ENCODE measurements around the gene PPP1R12C.

GRCh38 chr19:55088543-55089341 lies 28.7 kb downstream of the PPP1R12C start:
- TF ChIP-seq CTCF (IDR thresholded peaks at IDR 0.05) = peak; percentile 17 to 93 (median 47)
- TF ChIP-seq POLR2A (IDR thresholded peaks at IDR 0.05) = no peak

Data from Peyer's patch (tissue), 4 donors.